AG08396 (cell line): ENCODE results near the gene ABCG2.
A peak's percentile ranks its signal among the peaks of the same experiment; 100 is the strongest.
"Not testable (repeated sequence)": the region's sequence is repeated elsewhere in the genome, so short reads cannot be mapped to it uniquely, and the experiment has no call there.

Source experiments
- DNase-seq: peaks from one replicate; pipeline ENCODE4 v3.0.0; 2012; ENCODE audit warnings: low spot score, mixed read lengths

Gene ABCG2

DNA sequence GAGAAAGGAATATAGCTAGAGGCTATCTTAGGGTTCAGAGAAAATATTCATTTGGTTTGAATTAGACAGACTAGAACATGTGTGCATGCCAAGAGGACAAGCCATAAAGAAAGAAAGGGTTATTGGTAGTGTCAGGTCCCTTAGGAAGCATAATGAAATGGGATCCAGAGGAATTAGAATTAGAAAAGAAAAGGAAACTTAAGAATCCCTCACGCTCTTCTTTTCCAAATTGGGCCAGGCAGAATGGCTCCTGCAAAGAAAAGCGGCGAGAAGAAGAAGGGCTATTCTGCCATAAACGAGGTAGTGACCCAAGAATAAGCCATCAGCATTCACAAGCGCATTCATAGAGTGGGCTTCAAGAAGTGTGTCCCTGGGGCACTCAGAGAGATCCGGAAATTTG lies 4.9 kb upstream of the ABCG2 start:
- DNase-seq = no peak

DNA sequence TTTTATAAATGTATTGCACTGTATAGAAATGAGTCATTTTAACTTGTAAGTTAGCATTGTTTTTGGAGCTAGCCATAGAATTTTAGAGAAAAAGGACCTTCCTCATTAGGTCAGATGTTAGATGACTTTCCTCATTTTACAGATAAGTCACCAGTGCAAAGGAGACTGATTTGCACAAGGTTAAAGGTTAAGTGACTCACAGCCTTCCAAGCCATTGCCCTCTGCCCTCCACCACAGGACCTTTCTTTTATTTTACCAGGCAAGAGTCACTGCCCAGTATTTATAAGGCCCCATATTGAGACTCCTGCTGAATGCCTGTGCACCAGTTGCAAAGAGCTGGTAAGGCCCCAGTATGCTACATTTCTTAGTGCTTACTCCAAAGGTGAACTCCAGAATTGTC lies 4.2 kb upstream of the ABCG2 start:
- DNase-seq = no peak

DNA sequence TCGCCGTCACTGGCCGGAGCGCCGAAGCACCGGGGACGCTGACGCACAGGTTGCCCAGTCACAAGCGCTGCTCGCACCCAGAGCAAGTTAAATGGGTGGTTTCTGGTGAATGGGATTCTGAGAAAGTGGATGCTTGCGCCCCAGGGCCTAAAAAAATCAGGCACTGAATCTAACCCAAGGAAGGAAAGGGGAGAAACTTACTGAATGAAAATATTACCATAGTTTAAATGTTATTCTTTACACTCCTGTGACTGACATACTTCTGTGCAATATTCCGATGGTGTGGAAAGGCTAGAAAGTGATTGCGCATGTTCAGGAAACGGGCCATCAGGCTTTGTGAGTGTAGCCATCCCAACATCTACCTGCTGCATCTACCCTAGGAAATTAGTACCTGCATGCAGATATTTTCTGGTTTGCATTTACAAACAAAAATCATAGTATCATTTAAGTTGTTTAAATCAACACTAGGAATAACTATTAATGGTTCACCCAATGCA lies 838 bp upstream of the ABCG2 start:
- DNase-seq = no peak

DNA sequence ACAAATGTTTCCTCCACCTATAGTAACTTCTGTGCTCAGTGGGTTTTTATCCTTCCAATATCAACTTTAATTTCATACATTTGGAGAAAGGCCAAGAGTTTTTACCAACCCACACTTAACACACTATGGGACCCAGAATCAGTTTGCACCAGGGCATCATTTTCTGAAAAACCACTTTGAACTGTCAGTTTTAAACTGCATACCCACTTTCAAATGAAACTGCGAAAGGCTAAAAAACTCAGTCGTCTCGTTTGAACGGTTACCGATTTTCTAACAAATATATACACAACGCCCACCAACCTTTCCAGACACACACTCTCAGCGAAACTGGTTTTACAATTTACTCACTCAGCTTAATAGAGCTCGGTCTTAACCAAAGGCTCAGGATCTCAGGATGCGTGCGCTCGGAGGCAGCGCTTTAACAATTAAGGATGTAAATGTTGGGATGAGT lies 376 bp downstream of the ABCG2 start:
- no peak for DNase-seq

DNA sequence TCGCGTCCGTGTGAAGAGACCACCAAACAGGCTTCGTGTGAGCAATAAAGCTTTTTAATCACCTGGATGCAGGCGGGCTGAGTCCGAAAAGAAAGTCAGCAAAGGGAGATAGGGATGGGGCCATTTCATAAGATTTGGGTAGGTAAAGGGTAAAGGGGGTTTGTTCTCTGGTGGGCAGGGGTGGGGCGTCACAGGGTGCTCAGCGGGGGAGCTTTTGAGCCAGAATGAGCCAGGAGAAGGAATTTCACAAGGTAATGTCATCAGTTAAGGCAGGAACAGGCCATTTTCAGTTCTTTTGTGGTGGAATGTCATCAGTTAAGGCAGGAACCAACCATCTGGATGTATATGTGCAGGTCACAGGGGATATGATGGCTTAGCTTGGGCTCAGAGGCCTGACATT lies 6.1 kb downstream of the ABCG2 start:
- DNase-seq = not testable (repeated sequence)

DNA sequence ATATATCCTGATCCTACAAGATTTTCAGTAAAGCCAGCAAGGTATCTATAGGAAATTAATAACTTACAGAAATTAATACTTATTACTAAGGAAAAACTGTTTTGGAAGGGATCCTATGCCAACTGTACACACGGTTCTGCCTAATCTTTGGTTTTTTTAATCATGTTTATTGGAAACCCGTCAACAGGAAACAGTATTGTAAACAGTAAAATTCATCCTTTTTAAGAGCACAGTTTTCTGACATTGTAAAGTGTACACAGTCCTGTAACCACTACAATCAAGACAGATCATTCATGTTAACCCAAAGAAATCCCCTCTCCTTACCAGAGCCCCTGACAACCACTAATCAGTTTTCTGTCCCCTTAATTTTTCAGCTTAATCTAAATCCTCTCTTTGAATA lies 9.9 kb downstream of the ABCG2 start:
- no peak for DNase-seq

DNA sequence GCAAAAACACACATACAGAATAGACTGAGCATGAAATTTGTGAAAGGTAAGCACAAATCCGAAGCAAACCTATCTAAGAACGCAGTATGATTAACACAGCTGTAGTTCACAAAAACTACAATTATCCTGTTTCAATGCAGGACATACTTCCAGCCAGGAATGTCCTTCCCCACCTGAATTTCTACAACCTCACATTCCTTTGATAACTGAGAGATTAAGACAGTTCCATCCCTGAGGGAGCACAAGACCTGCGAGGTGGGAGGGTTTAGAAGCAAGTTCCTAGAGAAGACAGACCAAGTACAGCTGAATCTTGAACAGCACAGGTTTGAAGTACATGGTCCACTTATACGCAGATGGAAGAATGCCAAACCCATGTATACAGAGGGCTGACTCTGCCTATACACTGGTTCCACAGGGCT lies 10.6 kb downstream of the ABCG2 start:
- DNase-seq = no peak

DNA sequence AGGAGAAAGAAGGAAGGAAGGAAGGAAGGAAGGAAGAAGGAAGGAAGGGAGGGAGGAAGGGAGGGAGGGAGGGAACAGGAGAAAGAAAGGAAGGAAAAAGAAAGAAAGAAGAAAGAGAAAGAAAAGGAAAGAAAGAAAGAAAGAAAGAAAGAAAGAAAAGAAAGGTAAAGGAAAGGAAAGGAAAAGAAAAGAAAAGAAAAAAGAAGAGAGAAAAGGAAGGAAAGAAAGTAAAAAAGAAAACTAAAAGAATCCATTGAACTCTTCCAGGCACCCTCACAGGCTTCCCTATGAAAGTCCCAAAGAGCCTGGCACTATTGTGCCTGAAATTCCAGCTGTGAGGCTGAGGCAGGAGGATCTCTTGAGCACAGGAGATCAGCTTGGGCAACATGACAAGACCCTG lies 11.5 kb downstream of the ABCG2 start:
- no peak for DNase-seq

DNA sequence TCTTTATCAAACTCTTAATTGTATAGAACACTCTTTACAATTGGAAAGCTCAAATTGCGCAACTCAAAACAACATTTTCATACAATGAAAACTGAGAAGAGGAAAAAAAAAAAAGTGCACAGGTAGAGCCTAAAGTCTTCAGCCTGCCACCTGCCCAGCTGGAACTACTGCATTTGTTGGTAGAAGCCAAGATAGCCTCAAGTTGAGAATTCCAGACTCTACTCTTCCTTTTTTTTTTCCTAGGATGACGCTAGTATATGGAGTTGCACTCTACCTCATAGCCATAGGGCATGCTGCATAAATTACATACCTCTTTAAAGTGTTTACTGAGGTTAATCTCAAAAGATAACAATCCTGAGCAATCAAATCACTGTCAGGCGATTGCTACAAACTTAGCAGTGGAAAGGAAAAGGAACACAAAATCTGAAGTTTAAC lies 13.6 kb downstream of the ABCG2 start:
- no peak for DNase-seq

DNA sequence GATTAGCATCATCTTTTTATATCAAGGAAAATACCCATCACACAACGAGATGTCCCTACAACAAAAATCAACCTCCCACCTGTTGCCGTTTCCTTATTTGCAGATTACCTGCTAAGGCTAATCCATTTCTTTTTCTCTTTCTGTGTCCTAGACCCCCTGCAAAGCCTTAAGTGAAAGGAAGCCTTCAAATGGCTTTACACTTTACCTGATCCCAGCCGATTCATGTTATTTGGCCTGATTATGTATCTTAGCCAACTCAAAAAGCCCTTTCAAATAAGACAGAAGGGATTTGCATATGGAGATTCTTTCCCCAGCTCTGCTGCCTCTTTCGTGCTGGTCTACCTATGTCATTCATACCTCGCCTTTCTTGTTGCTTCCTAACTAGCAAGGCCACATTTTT lies 14.4 kb downstream of the ABCG2 start:
- no peak for DNase-seq

DNA sequence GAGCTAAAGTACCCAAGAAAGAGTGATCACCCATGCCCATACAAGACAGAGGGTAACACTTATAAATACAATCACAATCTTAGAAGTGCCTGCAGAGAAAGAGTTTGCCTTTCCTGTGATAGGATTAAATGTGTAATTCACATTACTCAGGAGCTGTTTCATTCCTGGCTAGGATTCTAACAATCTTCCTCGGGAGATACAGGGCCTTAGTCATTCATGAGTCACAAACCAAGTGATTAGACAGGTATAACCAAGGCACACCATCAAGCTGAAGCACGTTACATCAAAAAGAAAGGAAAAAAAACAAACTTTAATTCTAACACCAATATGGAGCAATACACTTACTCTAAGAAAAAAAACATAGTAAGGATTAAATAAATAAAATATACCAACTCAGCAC lies 14.9 kb downstream of the ABCG2 start:
- no peak for DNase-seq

DNA sequence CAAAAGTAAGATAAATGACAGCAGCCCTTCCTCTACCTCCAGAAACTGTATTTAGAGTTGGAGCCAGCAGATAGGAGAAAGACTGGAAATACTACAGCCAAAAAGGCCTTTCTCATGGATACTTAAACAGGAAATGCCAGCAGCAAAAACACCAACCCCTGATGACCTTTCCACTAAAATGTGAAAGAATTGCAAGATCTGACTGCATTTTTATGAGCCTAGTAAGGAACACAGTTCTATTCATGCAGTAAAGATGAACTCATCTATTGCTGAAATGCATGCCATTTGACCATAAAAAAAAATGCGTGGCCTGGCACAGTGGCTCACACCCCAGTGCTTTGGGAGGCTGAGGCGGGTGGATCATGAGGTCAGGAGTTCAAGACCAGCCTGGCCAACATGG lies 19.9 kb downstream of the ABCG2 start:
- DNase-seq = peak; percentile 62

DNA sequence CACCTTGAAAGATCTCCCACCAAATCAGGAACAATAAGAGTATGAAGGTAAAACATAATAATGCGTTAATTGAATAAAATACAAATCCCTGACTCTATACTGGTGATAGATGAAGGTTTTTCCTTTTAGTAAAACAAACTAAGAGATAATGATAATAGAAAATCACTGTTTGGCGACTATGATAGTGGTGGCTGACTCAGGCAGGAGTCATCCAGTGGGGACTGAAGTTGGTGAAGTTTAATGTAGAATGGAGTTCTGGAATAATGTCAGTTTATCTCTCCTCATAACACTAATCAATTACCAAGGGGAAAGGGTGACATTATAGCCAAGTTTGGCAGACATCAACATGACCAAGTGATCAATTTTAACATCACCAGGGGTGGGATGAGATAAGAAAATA lies 21.3 kb downstream of the ABCG2 start:
- DNase-seq = peak; percentile 33

DNA sequence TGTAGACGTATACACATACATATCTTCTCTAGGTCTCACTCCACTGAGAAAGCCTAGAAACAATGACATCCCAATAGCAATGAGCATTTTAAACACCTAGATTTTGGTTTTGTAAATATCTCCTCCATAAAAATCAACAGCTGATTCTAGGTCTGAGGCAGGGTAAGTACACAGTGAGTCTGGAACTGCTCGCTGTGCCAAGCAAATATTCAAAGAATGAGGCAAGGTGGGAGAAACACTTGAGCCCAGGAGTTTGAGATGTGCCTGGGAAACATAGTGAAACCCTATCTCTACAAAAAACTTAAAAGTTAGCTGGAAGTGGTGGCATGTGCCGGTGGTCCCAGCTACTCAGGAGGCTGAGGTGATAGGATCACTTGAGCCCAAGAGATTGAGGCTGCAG lies 22.2 kb downstream of the ABCG2 start:
- no peak for DNase-seq

DNA sequence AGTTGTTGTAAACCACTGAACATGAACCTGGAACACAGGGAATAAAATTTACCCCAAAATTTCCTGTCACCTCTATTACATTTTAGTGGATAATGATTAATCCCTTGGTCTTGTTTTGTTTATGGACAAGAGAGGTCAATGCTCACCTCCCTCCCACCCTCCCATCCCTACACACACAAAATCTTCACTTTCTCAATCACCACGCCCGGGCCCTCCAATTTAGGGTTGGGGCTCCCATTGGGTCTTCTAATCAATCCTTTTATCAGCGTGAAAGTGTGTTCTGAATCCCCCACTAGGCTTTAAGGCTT lies 23.1 kb downstream of the ABCG2 start:
- no peak for DNase-seq

DNA sequence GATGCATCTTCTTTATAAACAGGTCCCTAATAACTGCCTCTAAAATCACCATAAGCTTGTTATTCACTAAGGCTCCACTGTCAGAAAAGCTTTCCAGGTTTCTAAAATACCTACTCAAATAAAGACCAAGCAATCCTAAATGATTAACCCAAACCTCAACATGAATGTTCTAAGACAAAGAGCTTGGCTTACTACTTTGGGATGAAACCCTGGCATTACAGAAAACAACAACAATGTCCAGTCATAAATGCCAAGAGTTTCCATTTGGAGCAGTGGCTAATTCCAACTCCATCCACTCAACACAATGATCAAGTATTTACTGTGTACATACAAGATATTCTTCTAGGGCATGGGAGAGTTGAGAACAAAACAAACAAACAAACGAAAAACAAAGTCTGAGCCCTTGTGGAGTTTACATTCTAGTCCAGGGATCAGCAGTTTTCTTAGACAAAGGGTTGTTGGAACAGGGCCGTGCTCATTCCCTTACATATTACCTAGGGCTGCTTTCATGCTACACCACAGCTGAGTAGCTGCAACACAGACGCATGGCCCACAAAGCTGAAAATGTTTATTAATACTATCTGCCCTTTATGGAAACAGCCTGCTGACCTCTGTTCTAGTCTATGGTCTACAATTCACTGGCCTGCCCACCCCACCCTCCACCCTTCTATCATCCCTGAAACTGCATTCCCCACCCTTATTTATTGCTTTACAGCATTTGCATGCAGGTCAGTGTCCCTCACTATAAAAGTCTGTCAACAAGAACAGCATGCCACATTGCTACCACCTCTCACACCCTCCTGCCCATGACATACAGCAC lies 23.7 kb downstream of the ABCG2 start:
- DNase-seq = no peak

DNA sequence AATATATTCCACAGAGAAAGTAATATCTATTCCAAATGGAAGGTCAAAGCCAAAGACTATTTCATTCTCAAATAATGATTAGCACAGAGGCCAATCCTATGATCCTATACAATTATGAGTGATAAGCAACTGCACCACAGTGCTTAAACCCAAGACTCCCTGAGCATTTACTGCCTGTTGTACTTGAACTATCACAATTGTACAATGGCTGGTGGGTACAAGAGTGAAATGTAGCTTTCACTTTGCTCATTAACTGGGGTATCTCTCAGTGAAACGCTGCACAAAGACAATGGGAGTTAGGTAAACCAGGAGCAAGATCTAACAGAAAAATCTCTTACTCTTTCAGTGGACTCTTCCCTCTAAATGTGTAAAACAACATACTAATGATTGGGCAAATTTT lies 24.3 kb downstream of the ABCG2 start:
- no peak for DNase-seq

DNA sequence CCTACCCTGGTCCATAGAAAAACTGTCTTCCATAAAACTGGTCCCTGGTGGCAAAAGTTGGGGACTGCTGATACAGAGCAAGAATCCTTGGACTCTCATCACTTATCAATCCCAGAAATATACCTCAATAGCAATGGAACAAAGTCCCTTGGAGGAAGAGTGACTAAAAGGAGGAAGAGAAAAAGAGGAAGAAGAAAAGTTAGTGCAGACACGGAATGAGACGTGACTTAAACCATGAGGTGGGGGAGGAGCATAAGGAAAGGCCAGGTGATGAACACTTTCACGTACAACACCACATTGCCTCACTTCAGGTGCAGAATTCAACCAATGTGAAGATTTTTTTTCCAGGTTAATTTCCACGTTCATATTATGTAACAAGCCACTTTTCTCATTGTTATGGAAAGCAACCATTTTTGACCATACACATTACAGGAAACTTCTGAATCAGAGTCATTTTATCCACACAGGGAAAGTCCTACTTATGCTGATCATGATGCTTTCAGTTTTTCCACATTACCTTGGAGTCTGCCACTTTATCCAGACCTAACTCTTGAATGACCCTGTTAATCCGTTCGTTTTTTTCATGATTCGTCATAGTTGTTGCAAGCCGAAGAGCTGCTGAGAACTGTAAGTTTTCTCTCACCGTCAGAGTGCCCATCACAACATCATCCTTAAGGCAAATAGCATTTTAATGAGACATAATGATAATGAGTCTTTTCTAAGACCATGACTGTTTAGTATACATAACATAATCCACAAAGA lies 27.7 kb downstream of the ABCG2 start:
- no peak for DNase-seq

DNA sequence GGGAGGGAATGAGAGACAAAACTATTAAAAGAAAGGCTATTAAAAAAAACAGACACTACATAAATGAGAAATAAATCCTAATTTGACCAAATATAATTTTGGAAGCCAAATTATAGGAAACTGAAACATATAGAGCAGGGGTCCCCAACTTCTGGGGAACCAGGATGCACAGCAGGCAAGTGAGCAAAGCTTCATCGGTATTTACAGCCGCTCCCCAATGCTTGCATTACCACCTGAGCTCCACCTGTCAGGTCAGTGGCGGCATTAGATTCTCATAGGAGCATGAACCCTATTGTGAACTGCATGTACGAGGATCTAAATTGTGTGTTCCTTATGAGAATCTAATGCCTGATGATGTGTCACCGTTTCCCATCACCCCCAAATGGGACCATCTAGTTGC lies 28.4 kb downstream of the ABCG2 start:
- no peak for DNase-seq

DNA sequence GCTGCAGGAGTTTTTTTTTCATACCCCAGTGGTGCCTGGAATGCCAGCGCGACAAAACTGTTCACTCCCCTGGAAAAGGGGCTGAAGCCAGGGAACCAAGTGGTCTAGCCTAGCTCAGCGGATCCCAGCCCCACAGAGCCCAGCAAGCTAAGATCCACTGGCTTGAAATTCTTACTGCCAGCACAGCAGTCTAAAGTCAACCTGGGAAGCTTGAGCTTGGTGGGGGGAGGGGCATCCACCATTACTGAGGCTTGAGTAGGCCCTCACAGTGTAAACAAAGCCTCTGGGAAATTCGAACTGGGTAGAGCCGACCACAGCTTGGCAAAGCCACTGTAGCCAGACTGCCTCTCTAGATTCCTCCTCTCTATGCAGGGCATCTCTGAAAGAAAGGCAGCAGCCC lies 36.2 kb downstream of the ABCG2 start:
- not testable (repeated sequence) for DNase-seq

DNA sequence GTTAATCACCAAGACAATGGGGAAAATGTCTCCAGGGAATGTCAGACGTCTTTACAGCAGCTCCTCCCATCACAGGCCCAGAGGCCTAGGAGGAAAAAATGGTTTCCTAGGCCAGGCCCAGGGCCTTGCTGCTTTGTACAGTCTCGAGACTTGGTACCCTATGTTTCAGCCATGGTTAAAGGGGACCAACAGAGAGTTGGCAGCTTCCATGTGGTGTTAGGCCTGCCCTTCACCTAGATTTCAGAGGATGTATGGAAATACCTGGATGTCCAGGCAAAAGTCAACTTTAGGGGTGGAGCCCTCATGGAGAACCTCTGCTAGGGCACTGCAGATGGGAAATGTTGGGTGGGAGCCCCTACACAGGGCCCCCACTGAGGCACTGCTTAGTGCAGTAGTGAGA lies 38.5 kb downstream of the ABCG2 start:
- no peak for DNase-seq

DNA sequence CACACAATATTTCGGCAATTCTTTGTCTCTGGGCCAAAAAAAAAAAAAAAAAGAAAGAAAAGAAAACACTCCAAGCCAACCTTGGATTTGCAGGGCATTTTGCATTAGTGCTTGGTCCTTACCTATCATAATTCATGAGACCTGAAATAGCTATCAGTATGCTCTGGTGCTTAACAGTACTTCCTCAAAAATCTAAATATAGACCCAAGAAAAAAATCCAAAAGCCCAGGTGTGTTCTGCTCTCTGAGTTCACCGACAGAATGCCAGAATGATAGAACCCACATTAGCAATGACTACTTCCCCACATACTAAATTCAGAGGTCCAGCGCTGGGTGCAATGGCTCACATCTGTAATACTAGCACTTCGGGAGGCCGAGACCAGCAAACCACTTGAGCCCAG lies 42.9 kb downstream of the ABCG2 start:
- DNase-seq = no peak

DNA sequence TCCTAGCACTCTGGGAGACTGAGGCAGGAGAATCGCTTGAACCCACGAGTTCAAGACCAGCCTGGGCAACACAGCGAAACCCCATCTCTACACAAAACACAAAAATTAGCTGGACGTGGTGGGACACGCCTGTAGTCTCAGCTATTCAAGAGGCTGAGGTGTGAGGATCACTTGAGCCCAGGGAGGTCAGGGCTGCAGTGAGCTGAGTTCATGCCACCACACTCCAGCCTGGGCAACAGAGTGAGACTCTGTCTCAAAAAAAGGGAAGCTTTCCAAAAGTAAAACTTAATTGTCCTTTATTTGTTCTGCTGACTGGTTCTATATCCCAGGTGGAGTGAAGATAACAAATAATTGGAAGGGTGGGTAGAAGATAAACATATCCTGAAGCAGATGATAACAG lies 45.6 kb downstream of the ABCG2 start:
- no peak for DNase-seq

DNA sequence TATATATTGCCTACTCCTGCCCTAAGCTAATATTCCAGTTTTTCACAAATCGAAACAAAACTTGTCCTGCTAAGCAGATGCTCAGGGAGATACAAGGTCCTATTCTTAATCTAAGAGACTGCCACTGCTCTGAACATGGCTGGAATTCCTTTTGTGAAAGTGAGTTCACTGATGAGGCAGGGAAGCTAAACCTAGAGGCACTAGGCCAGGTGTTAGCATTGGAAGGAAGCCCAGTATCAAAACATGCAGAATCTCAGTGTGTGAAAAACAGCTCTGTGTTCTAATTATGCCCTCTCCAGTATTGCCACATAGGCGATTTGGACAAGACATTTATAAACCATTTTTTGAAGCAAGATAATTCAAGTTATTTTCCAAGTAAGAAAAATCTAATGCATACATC lies 47.6 kb downstream of the ABCG2 start:
- DNase-seq = no peak
